ENCODE data around the gene ADI1. TPM values are rescaled to one million over a fixed set of nuclear protein-coding genes. Genes with fewer than 3 reads are reported as not detected.

Gene ADI1
- total and polyA plus RNA-seq, 7 experiments from 2014 or later = 26.4 to 73.3 (median 39.6) TPM

DNA sequence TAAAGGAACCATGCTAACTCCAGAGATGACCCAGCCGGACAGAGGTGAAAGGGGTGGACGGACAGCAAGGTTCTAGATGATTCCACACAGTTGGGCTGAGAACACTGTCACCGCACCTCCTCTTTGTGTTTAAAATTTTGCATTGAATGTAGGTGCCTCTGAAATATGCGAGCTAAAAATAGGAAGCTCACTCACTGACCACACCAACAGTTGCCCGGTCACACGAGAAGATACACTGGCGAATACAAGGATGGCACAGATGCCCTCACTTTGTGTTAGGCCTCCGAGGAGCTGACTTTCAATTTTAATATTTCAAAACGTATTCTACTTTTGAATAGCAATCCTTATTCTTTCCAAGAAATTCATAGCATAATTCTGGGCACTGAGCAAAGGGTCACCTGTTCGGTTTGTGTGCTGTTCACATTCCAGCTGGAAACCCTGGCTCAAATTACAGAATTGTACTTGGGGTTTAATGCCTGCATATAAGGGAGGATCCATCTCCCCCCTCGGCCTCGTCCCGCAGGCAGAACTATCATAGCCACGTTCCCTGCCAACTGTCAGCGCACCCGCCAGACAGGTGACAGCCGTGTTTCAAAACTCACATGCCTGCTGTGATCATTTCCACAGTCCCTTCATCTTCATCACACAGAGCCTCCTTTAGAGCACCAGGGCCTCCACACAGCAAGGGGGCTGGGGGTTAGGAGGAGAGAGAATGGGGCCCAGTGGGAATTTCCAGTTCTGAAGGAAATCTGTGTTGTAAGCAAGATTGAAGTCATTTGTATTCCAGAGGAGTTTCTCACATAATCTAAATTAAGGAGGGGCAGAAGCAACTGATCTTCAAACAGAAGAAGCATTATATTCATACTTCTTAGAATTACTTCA is 48.2 kb downstream of the ADI1 start:
- H3K36me3 ChIP-seq (ENCODE audit: control insufficient read depth in 2 of 3, insufficient read depth in 3 of 3, low read length in 3 of 3) = peaks cover 6 to 92% (median 11%) of the 10 kb centered on the region in 3 experiments
- Mint-ChIP-seq H3K4me1 (peaks cover 0 to 3% (median 0%) of the 10 kb centered on the region in 7 donors), H3K36me3 (peaks cover 3 to 69% (median 23%) of the 10 kb centered on the region in 5 donors), H3K9me3 (no peaks in the 10 kb centered on the region), H3K27me3 (no peaks in the 10 kb centered on the region), H3K27ac (no peak overlapping the region), H3K4me3 (no peak overlapping the region)
- no peaks in the 10 kb centered on the region for H3K9me3 ChIP-seq (ENCODE audit: control insufficient read depth in 2 of 3, low read length in 3 of 3)
- intact Hi-C loops (cut with micrococcal nuclease) = no loop called here
- no peak for ATAC-seq
- no peak overlapping the region for H3K4me3 ChIP-seq (ENCODE audit: low read length)
- H3K27me3 ChIP-seq (ENCODE audit: control insufficient read depth in 2 of 2, insufficient read depth in 2 of 2, low read length in 2 of 2) = no peaks in the 10 kb centered on the region
- DNase-seq = no peak
- H3K4me1 ChIP-seq (ENCODE audit: control insufficient read depth in 2 of 2, insufficient read depth in 2 of 2, low read length in 2 of 2) = no peaks in the 10 kb centered on the region
- H3K27ac ChIP-seq (ENCODE audit: low read depth, low read length) = no peak overlapping the region
- ChIA-PET CTCF (no interaction called here), POLR2A (no interaction called here)

DNA sequence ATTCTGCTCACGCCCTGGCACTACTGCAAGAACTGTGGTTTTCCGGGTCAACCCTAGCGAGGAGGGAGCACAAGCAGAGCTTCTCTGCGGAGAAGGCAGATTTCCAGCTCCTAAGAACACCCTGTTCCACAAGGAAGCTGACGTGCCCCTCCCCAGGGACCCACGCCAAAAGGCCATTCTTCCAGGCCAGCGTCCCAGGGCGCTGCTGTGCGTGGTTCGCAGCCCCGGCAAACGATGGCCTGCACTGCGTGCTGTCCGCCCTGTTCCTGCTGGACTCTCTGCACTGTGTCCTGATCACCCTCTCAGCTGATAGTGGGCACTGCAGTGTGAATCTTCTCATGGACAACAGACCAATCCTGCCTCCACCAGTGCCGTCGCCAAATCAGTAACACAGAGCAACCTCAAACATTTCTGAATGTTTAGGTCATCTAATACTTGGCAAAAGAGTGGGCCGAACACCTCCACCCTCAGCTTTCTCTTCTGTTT is 49.1 kb downstream of the ADI1 start:
- Histone ChIP-seq H3K9me3 (ENCODE audit: control insufficient read depth in 2 of 3, low read length in 3 of 3) (no peaks in the 10 kb centered on the region), H3K4me3 (ENCODE audit: low read length) (no peak overlapping the region), H3K4me1 (ENCODE audit: control insufficient read depth in 2 of 2, insufficient read depth in 2 of 2, low read length in 2 of 2) (no peaks in the 10 kb centered on the region), H3K27me3 (ENCODE audit: control insufficient read depth in 2 of 2, insufficient read depth in 2 of 2, low read length in 2 of 2) (no peaks in the 10 kb centered on the region), H3K27ac (ENCODE audit: low read depth, low read length) (no peak overlapping the region), H3K36me3 (ENCODE audit: control insufficient read depth in 2 of 3, insufficient read depth in 3 of 3, low read length in 3 of 3) (peaks cover 6 to 95% (median 11%) of the 10 kb centered on the region in 3 experiments)
- Mint-ChIP-seq H3K27ac (no peak overlapping the region), H3K4me1 (peaks cover 0 to 3% (median 0%) of the 10 kb centered on the region in 7 donors), H3K36me3 (peaks cover 3 to 70% (median 23%) of the 10 kb centered on the region in 5 donors), H3K4me3 (no peak overlapping the region), H3K9me3 (no peaks in the 10 kb centered on the region), H3K27me3 (no peaks in the 10 kb centered on the region)
- DNase-seq (no peak), ATAC-seq (no peak)
- intact Hi-C loops (cut with micrococcal nuclease) = no loop called here
- ChIA-PET POLR2A (no interaction called here), CTCF (no interaction called here)

- H3K4me1 ChIP-seq (ENCODE audit: control insufficient read depth in 2 of 2, insufficient read depth in 2 of 2, low read length in 2 of 2) = no peaks in the 10 kb centered on the region
- H3K36me3 ChIP-seq (ENCODE audit: control insufficient read depth in 2 of 3, insufficient read depth in 3 of 3, low read length in 3 of 3) = peaks cover 6 to 95% (median 11%) of the 10 kb centered on the region in 3 experiments
- no peak for DNase-seq
- H3K9me3 ChIP-seq (ENCODE audit: control insufficient read depth in 2 of 3, low read length in 3 of 3) = no peaks in the 10 kb centered on the region
- peaks cover 0 to 3% (median 0%) of the 10 kb centered on the region in 7 donors for H3K4me1 Mint-ChIP-seq
- H3K4me3 ChIP-seq (ENCODE audit: low read length) = no peak overlapping the region
- no peak for ATAC-seq
- ChIA-PET POLR2A (no interaction called here), CTCF (no interaction called here)
- no peaks in the 10 kb centered on the region for H3K9me3 Mint-ChIP-seq
- H3K27me3 Mint-ChIP-seq = no peaks in the 10 kb centered on the region
- H3K4me3 Mint-ChIP-seq = no peak overlapping the region
- H3K27me3 ChIP-seq (ENCODE audit: control insufficient read depth in 2 of 2, insufficient read depth in 2 of 2, low read length in 2 of 2) = no peaks in the 10 kb centered on the region
- H3K27ac ChIP-seq (ENCODE audit: low read depth, low read length) = no peak overlapping the region
- no peak overlapping the region for H3K27ac Mint-ChIP-seq
- intact Hi-C loops (cut with micrococcal nuclease) = no loop called here
- peaks cover 3 to 71% (median 23%) of the 10 kb centered on the region in 5 donors for H3K36me3 Mint-ChIP-seq
Measured at GRCh38 chr2:3469486-3469885, 49.8 kb downstream of the ADI1 start.

DNA sequence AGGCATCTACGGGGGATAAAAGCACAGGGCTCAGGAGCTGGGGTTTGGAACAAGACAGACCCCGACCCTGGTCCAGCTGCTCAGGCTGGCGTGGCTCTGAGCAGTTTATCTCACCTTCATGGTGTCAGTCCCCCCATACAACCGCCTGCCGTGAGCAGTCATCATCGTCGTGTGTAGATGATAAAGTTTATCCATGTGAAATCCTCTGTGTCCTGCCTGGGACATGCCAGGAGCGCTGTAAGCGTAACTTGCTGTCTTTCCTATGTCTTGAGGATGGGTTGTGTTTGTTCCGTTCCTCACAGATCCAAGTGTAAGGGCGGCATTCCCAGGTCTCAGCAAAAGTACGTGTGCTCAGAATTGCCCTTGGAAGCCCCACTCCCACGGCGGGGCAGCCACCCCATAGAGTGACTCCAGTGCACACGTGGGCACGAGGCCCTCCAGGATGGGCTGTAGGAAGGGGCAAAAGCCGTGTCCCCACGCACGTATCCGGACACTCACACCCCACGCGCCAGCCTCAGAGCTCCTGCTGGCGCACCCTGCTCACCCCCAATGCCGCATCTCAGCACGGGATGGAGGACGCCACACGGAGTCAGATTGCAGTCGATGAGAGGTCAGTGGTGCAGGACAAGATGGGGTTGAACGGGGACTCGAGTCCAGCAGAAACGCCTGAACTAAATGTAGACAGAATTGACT is 50.9 kb downstream of the ADI1 start:
- Histone ChIP-seq H3K36me3 (ENCODE audit: control insufficient read depth in 2 of 3, insufficient read depth in 3 of 3, low read length in 3 of 3) (peaks cover 6 to 96% (median 11%) of the 10 kb centered on the region in 3 experiments), H3K9me3 (ENCODE audit: control insufficient read depth in 2 of 3, low read length in 3 of 3) (no peaks in the 10 kb centered on the region), H3K27me3 (ENCODE audit: control insufficient read depth in 2 of 2, insufficient read depth in 2 of 2, low read length in 2 of 2) (no peaks in the 10 kb centered on the region), H3K4me1 (ENCODE audit: control insufficient read depth in 2 of 2, insufficient read depth in 2 of 2, low read length in 2 of 2) (no peaks in the 10 kb centered on the region), H3K27ac (ENCODE audit: low read depth, low read length) (no peak overlapping the region), H3K4me3 (ENCODE audit: low read length) (no peak overlapping the region)
- POLR2A ChIA-PET = no interaction called here
- Mint-ChIP-seq H3K9me3 (no peaks in the 10 kb centered on the region), H3K4me3 (no peak overlapping the region), H3K4me1 (peaks cover 0 to 3% (median 0%) of the 10 kb centered on the region in 7 donors), H3K27me3 (no peaks in the 10 kb centered on the region), H3K27ac (peak overlapping the region in 1 of 9 donors; percentile 12), H3K36me3 (peaks cover 3 to 68% (median 27%) of the 10 kb centered on the region in 5 donors)
- ATAC-seq (no peak), DNase-seq (no peak)
- CTCF ChIA-PET = no interaction called here
- intact Hi-C loops (cut with micrococcal nuclease) = no loop called here

GRCh38 chr2:3467654-3468053 is 51.7 kb downstream of the ADI1 start:
- Histone ChIP-seq H3K9me3 (ENCODE audit: control insufficient read depth in 2 of 3, low read length in 3 of 3) (no peaks in the 10 kb centered on the region), H3K4me3 (ENCODE audit: low read length) (no peak overlapping the region), H3K36me3 (ENCODE audit: control insufficient read depth in 2 of 3, insufficient read depth in 3 of 3, low read length in 3 of 3) (peaks cover 6 to 97% (median 11%) of the 10 kb centered on the region in 3 experiments), H3K27me3 (ENCODE audit: control insufficient read depth in 2 of 2, insufficient read depth in 2 of 2, low read length in 2 of 2) (no peaks in the 10 kb centered on the region), H3K27ac (ENCODE audit: low read depth, low read length) (no peak overlapping the region), H3K4me1 (ENCODE audit: control insufficient read depth in 2 of 2, insufficient read depth in 2 of 2, low read length in 2 of 2) (no peaks in the 10 kb centered on the region)
- ATAC-seq (no peak), DNase-seq (no peak)
- intact Hi-C loops (cut with micrococcal nuclease) = no loop called here
- Mint-ChIP-seq H3K4me3 (no peak overlapping the region), H3K4me1 (peaks cover 0 to 3% (median 0%) of the 10 kb centered on the region in 7 donors), H3K36me3 (peaks cover 1 to 65% (median 25%) of the 10 kb centered on the region in 5 donors), H3K27me3 (no peaks in the 10 kb centered on the region), H3K27ac (no peak overlapping the region), H3K9me3 (no peaks in the 10 kb centered on the region)
- ChIA-PET CTCF (interaction anchor here (0.7 kb wide), 1 partner anchor 171 kb away, joined by 3 read pairs; no protein-coding TSS in a partner anchor), POLR2A (no interaction called here)

DNA sequence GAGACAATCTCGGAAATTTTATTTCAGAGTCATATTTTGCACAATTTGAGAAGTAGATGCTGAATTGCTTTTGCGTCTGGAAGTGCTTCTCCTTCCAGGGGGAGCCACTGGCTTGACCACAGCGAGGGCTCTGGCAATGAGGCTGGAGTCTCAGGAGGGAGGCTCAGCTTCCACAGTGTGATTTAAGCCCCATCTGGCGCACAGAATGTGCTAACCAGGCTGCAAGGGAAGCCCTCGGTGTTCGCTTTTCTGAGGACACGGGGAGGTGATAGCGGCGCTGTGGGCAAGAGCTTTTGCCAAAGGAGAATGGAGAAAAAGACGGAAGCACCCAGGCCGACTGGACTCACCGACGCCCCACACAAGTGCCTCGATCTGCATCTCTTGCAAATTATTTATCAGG is 52.4 kb downstream of the ADI1 start:
- H3K27me3 Mint-ChIP-seq = no peaks in the 10 kb centered on the region
- no peaks in the 10 kb centered on the region for H3K27me3 ChIP-seq (ENCODE audit: control insufficient read depth in 2 of 2, insufficient read depth in 2 of 2, low read length in 2 of 2)
- ATAC-seq (no peak), DNase-seq (no peak)
- H3K27ac Mint-ChIP-seq = peak overlapping the region in 1 of 9 donors; percentile 62
- intact Hi-C loops (cut with micrococcal nuclease) = no loop called here
- POLR2A ChIA-PET = no interaction called here
- peaks cover 0 to 2% of the 10 kb centered on the region in 2 donors for H3K4me1 ChIP-seq (ENCODE audit: control insufficient read depth in 2 of 2, insufficient read depth in 2 of 2, low read length in 2 of 2)
- peaks cover 2 to 6% (median 4%) of the 10 kb centered on the region in 7 donors for H3K4me1 Mint-ChIP-seq
- H3K36me3 ChIP-seq (ENCODE audit: control insufficient read depth in 2 of 3, insufficient read depth in 3 of 3, low read length in 3 of 3) = peaks cover 6 to 92% (median 11%) of the 10 kb centered on the region in 3 experiments
- no peak overlapping the region for H3K27ac ChIP-seq (ENCODE audit: low read depth, low read length)
- no peak overlapping the region for H3K4me3 ChIP-seq (ENCODE audit: low read length)
- no peaks in the 10 kb centered on the region for H3K9me3 Mint-ChIP-seq
- H3K36me3 Mint-ChIP-seq = peaks cover 0 to 58% (median 18%) of the 10 kb centered on the region in 5 donors
- H3K4me3 Mint-ChIP-seq = no peak overlapping the region
- CTCF ChIA-PET = interaction anchor here (0.7 kb wide), 1 partner anchor 171 kb away, joined by 3 read pairs; no protein-coding TSS in a partner anchor
- H3K9me3 ChIP-seq (ENCODE audit: control insufficient read depth in 2 of 3, low read length in 3 of 3) = no peaks in the 10 kb centered on the region

Data from naive thymus-derived CD4-positive, alpha-beta T cell (primary cell).